Measurements from ENCODE around the gene STYXL2. TPM values are rescaled to one million over a fixed set of nuclear protein-coding genes. Genes with fewer than 3 reads are reported as not detected.

STYXL2 gene
- total and polyA plus RNA-seq, 2 of the 8 experiments (the other 6 are each of a cell fraction or from before 2014, with no cell fraction given) = 0.09 to 0.22 TPM

DNA sequence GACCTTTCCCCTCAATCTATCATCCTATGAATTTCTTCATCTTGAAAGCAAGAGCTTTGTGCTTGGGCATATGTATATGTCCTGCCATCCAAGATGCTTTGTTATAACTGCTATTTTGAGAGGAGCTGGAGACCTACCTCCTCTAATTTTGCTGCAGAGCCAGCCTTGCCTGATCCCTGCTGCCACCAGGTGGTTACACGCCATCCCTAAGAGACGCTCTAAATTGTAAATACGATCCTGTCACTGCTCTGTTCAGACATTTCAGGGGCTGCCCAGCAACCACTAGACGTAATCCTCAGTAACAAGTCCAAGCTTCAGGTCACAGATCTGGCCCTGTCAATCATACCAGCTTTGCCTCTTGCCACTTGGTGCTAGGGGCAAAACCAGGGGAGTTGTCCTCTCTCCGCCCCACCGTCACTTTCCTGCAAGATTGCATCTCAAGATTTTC, 36.6 kb upstream of the STYXL2 start (continued):
- TF ChIP-seq YY1 (IDR thresholded peaks at IDR 0.05; ENCODE audit: low read depth, low read length) (0 out of 2 replicates have a peak, but pooled peaks have one; percentile 32), SIN3A (conservative IDR thresholded peaks at IDR 0.05 in 1 of 2, IDR thresholded peaks at IDR 0.05 in 1 of 2; ENCODE audit: low read depth in 1 of 2, low read length in 2 of 2) (0 out of 4 replicates have a peak, but pooled peaks of 1 of the 2 experiments have one; percentile 45), RFX5 (IDR thresholded peaks at IDR 0.05; ENCODE audit: borderline replicate concordance, low read depth, low read length) (0 out of 2 replicates have a peak, but pooled peaks have one; percentile 33)
- TF ChIP-seq, protein P1, sequence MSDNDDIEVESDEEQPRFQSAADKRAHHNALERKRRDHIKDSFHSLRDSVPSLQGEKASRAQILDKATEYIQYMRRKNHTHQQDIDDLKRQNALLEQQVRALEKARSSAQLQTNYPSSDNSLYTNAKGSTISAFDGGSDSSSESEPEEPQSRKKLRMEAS (IDR thresholded peaks at IDR 0.05) = 0 out of 2 replicates have a peak, but pooled peaks have one; percentile 7
